ENCODE data around the gene TSC22D4. TPM values are rescaled to one million over a fixed set of nuclear protein-coding genes. Genes with fewer than 3 reads are reported as not detected.

Gene TSC22D4
- total and polyA plus RNA-seq, 5 donors from 2014 or later, result 22.2 to 113 (median 35.5) TPM

DNA sequence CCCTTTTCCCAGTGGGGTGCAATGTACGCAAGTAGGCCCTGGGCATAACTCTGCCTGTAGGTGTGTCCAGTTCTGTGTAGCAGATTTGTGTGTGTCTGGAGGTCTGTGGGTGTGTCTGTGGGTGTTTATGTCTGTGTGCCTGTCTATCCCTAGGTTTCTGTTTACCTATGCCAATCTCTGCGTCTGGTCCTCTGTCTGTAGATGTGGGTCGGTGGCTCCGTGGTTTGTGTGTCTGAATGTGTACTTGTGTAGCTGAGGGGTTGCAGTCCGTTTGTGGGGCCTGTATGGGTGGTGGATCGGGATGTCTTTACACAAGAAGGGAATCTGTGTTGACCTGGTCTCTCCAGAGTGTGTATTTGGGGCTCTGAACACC, 5.6 kb upstream of the TSC22D4 start:
- no peak for ATAC-seq (ENCODE audit: low read depth in 2 of 2)
- peaks cover 0 to 28% (median 8%) of the 10 kb centered on the region in 4 donors for H3K4me1 Mint-ChIP-seq
- H3K9me3 ChIP-seq (ENCODE audit: control insufficient read depth in 2 of 2, low read length in 2 of 2), result no peaks in the 10 kb centered on the region
- DNase-seq, result no peak
- no peak overlapping the region for H3K27ac ChIP-seq (ENCODE audit: insufficient read depth, low read length, poor library complexity, severe bottlenecking)
- no peaks in the 10 kb centered on the region for H3K9me3 Mint-ChIP-seq
- H3K36me3 Mint-ChIP-seq, result no peaks in the 10 kb centered on the region
- no peaks in the 10 kb centered on the region for H3K27me3 ChIP-seq (ENCODE audit: control insufficient read depth, insufficient read depth, low read length)
- H3K36me3 ChIP-seq (ENCODE audit: control insufficient read depth, insufficient read depth, low read length), result no peaks in the 10 kb centered on the region
- H3K27ac Mint-ChIP-seq, result peak overlapping the region in 2 of 3 donors; percentile 55 to 61
- peaks cover 19% of the 10 kb centered on the region for H3K4me1 ChIP-seq (ENCODE audit: control insufficient read depth, insufficient read depth, low read length, poor library complexity, severe bottlenecking)
- no peak overlapping the region for H3K4me3 ChIP-seq (ENCODE audit: low read depth, low read length)
- peaks cover 4% of the 10 kb centered on the region for H3K27me3 Mint-ChIP-seq
- peak overlapping the region; percentile 48 to 76 (median 67) for H3K4me3 Mint-ChIP-seq

DNA sequence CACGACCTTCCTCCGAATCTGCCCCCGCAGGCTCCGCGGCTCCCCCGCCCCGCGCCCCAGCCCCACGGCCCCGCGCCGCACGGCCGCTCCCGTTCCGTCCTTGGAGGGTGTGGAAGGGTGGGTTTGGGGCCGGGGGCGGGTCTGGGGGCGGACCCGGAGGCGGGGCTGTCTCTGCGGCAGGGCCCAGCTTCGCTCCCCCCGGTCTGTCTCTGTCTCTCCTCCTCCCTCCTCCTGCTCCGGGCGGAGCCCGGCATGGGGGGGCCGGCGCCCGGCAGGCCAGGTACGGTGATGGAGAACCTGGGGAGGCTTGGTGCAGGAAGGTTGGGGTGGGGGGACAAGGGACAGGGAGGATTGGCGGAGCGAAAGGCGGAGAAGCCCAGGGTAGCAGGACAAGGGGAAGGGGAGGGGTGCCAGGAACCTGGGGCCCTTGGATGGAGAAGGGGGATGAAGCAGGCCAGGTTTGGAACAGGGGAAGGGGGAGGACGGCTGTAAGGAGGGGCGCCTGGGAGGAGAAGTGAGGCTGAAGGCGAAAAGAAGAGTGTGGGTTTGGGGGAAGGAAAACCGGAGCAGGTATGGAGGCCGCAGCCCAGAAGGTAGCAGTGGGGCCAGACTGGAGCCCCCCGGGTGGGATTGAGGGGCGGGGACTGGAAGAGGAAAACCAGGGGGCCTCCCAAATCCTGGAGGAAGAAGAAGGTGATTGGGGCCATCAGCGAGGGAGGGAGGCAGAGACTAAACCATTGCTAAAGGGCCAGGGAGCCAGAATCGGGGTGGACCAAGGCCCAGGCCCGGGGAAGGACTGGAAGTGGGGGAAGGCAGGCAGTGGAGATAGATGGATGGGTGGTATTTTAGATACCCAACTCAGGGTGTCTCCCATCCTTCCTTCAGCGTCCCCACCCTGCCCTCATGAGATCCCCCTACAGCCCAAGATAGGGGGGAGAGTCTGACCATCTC, 5.0 kb upstream of the TSC22D4 start, which contains the start of gene NYAP1:
Gene NYAP1 (plus strand): TSS at position 206 of the 951 bp plus-strand sequence. CDS start 1,385 bp downstream, outside the sequence.
- peak within 1 kb of the TSS; percentile 28 for H3K27ac ChIP-seq (ENCODE audit: insufficient read depth, low read length, poor library complexity, severe bottlenecking)
- H3K4me1 Mint-ChIP-seq, result peaks cover 0 to 30% (median 13%) of the 10 kb centered on the region in 4 donors
- H3K4me3 ChIP-seq (ENCODE audit: low read depth, low read length), result peak within 1 kb of the TSS; percentile 17
- peak within 1 kb of the TSS; percentile 78 to 88 (median 85) for H3K4me3 Mint-ChIP-seq
- no peaks in the 10 kb centered on the region for H3K9me3 Mint-ChIP-seq
- no peaks in the 10 kb centered on the region for H3K9me3 ChIP-seq (ENCODE audit: control insufficient read depth in 2 of 2, low read length in 2 of 2)
- ATAC-seq (ENCODE audit: low read depth in 2 of 2), result peak; percentile 27 to 28
- H3K27me3 ChIP-seq (ENCODE audit: control insufficient read depth, insufficient read depth, low read length), result no peaks in the 10 kb centered on the region
- peak within 1 kb of the TSS; percentile 82 to 87 (median 87) for H3K27ac Mint-ChIP-seq
- no peaks in the 10 kb centered on the region for H3K36me3 Mint-ChIP-seq
- no peaks in the 10 kb centered on the region for H3K36me3 ChIP-seq (ENCODE audit: control insufficient read depth, insufficient read depth, low read length)
- peak in 2 of 3 donors; percentile 52 to 58 for DNase-seq
- H3K4me1 ChIP-seq (ENCODE audit: control insufficient read depth, insufficient read depth, low read length, poor library complexity, severe bottlenecking), result peaks cover 24% of the 10 kb centered on the region
- H3K27me3 Mint-ChIP-seq, result peaks cover 8% of the 10 kb centered on the region

DNA sequence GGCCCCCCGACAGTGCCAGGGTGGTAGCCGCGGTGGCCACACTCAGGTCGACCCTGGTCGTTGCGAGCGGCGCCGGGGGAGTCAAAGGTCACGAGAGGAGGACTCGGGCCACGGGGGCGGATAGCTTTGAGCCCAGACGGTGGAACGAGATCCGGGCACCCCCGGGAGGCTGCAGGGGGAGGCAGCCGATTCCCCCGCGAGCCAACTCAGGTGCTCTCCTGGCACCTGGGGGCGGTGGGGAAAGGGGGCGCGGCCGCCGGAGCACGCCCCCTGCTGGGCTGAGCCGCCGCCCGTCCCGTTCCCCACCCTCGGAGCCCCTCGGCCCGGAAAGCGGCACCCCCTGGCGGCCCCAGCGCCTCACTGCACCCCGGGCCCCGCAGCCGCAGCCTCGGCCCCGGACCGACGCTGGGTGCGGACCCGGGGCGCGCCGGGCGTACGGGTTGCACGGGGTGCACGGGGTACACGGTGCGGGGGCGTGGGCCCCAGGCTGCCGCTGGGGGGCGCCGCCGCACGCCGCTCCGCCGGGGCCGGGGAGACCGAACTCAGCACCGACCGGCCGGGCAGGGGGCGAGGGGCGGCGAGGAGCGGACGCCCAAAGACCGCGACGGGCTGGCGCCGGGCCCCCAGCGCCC, 4.2 kb upstream of the TSC22D4 start:
- DNase-seq, result peak; percentile 70 to 81 (median 75)
- peak overlapping the region; percentile 82 to 87 (median 87) for H3K27ac Mint-ChIP-seq
- Histone ChIP-seq H3K9me3 (ENCODE audit: control insufficient read depth in 2 of 2, low read length in 2 of 2) (no peaks in the 10 kb centered on the region), H3K4me3 (ENCODE audit: low read depth, low read length) (peak overlapping the region; percentile 17), H3K27me3 (ENCODE audit: control insufficient read depth, insufficient read depth, low read length) (no peaks in the 10 kb centered on the region), H3K27ac (ENCODE audit: insufficient read depth, low read length, poor library complexity, severe bottlenecking) (no peak overlapping the region), H3K4me1 (ENCODE audit: control insufficient read depth, insufficient read depth, low read length, poor library complexity, severe bottlenecking) (peaks cover 24% of the 10 kb centered on the region), H3K36me3 (ENCODE audit: control insufficient read depth, insufficient read depth, low read length) (no peaks in the 10 kb centered on the region)
- no peaks in the 10 kb centered on the region for H3K36me3 Mint-ChIP-seq
- H3K27me3 Mint-ChIP-seq, result peaks cover 10% of the 10 kb centered on the region
- H3K4me3 Mint-ChIP-seq, result peak overlapping the region; percentile 78 to 88 (median 85)
- H3K4me1 Mint-ChIP-seq, result peaks cover 0 to 30% (median 13%) of the 10 kb centered on the region in 4 donors
- peaks cover 0 to under 1% (median 0%) of the 10 kb centered on the region in 7 donors for H3K9me3 Mint-ChIP-seq
- ATAC-seq (ENCODE audit: low read depth in 2 of 2), result peak; percentile 68 to 70

DNA sequence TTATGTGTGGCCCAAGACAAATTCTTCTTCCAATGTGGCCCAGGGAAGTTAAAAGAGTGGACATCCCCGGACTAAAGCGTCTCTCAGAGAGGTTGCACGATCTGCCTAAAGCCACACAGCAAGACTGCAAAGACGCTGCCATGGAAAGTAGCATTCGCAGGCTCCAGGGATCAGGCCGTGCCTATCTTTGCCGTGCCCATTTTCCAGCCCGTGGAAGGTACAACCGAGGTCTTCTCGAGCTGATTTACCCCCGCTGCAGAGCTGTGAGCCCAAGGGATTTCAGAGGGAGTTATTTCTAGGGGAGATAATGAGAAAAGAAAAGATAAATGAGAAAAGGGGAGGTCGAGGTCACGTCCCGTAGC, 3.7 kb upstream of the TSC22D4 start:
- H3K27me3 Mint-ChIP-seq, result peaks cover 12% of the 10 kb centered on the region
- Histone ChIP-seq H3K4me3 (ENCODE audit: low read depth, low read length) (peak overlapping the region; percentile 17), H3K27ac (ENCODE audit: insufficient read depth, low read length, poor library complexity, severe bottlenecking) (no peak overlapping the region), H3K36me3 (ENCODE audit: control insufficient read depth, insufficient read depth, low read length) (no peaks in the 10 kb centered on the region), H3K27me3 (ENCODE audit: control insufficient read depth, insufficient read depth, low read length) (no peaks in the 10 kb centered on the region), H3K4me1 (ENCODE audit: control insufficient read depth, insufficient read depth, low read length, poor library complexity, severe bottlenecking) (peaks cover 28% of the 10 kb centered on the region), H3K9me3 (ENCODE audit: control insufficient read depth in 2 of 2, low read length in 2 of 2) (no peaks in the 10 kb centered on the region)
- no peaks in the 10 kb centered on the region for H3K36me3 Mint-ChIP-seq
- peak overlapping the region; percentile 82 to 87 (median 87) for H3K27ac Mint-ChIP-seq
- peaks cover 0 to 2% (median 0%) of the 10 kb centered on the region in 7 donors for H3K9me3 Mint-ChIP-seq
- no peak for DNase-seq
- peaks cover 0 to 30% (median 13%) of the 10 kb centered on the region in 4 donors for H3K4me1 Mint-ChIP-seq
- peak overlapping the region; percentile 78 to 88 (median 85) for H3K4me3 Mint-ChIP-seq
- ATAC-seq (ENCODE audit: low read depth in 2 of 2), result no peak

DNA sequence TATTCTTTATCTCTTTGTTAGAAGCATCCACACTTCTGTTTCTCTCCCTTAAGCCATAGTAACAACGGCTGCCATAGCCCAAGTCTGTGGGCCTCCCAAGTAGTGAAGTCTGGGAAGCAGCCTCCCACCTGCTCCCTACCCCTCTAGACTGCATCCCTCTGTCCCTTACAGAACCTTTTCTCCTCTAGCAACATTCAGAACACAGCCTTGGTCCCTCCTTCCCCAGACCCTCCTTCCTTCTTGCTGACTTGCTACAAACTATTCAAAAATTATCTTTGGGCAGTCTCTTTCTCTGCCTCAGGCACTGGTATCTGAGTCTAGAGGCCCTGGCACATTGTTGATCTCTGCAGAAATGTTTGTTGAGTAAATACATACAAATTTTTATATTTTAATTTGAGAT, 2.5 kb upstream of the TSC22D4 start:
- Mint-ChIP-seq H3K27me3 (peaks cover 8% of the 10 kb centered on the region), H3K9me3 (peaks cover 0 to 2% (median 0%) of the 10 kb centered on the region in 7 donors), H3K36me3 (peaks cover 4% of the 10 kb centered on the region), H3K4me1 (peaks cover 0 to 37% (median 15%) of the 10 kb centered on the region in 4 donors), H3K4me3 (peak overlapping the region; percentile 56 to 92 (median 71)), H3K27ac (peak overlapping the region in 1 of 3 donors; percentile 80)
- H3K27me3 ChIP-seq (ENCODE audit: control insufficient read depth, insufficient read depth, low read length), result no peaks in the 10 kb centered on the region
- DNase-seq, result no peak
- H3K4me1 ChIP-seq (ENCODE audit: control insufficient read depth, insufficient read depth, low read length, poor library complexity, severe bottlenecking), result peaks cover 40% of the 10 kb centered on the region
- H3K36me3 ChIP-seq (ENCODE audit: control insufficient read depth, insufficient read depth, low read length), result no peaks in the 10 kb centered on the region
- no peak overlapping the region for H3K4me3 ChIP-seq (ENCODE audit: low read depth, low read length)
- no peaks in the 10 kb centered on the region for H3K9me3 ChIP-seq (ENCODE audit: control insufficient read depth in 2 of 2, low read length in 2 of 2)
- H3K27ac ChIP-seq (ENCODE audit: insufficient read depth, low read length, poor library complexity, severe bottlenecking), result no peak overlapping the region
- ATAC-seq (ENCODE audit: low read depth in 2 of 2), result no peak

DNA sequence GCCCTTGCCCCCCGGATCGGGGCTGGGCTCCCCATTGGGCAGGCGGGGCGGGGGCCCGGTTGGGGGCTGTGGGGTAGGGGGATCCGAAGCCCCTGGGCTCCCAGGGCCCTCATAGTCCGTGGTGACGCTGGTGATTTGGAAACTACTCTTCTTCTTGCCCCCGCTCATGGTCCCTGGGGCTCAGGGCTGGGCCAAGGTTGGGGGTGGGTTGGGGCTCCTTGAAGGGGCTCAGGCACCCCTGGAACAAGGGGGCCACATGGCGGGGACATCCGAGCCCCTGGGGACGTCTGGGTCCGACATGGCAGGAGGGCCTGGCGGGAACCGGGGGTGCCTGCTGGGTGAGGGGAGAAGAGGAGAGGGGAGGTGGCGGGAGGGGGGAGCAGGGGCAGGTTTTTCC, 1.1 kb downstream of the TSC22D4 start:
- no peak for DNase-seq
- peaks cover 0 to 61% (median 34%) of the 10 kb centered on the region in 4 donors for H3K4me1 Mint-ChIP-seq
- H3K4me3 ChIP-seq (ENCODE audit: low read depth, low read length), result peak overlapping the region; percentile 86

More for the DNA sequence above, 1.1 kb downstream of the TSC22D4 start:
- H3K27me3 Mint-ChIP-seq, result peaks cover 8% of the 10 kb centered on the region
- H3K36me3 Mint-ChIP-seq, result peaks cover 8% of the 10 kb centered on the region
- H3K9me3 ChIP-seq (ENCODE audit: control insufficient read depth in 2 of 2, low read length in 2 of 2), result no peaks in the 10 kb centered on the region
- peak overlapping the region; percentile 92 to 97 (median 96) for H3K4me3 Mint-ChIP-seq
- peaks cover 0 to 2% (median 0%) of the 10 kb centered on the region in 7 donors for H3K9me3 Mint-ChIP-seq
- H3K36me3 ChIP-seq (ENCODE audit: control insufficient read depth, insufficient read depth, low read length), result peaks cover 17% of the 10 kb centered on the region
- H3K27me3 ChIP-seq (ENCODE audit: control insufficient read depth, insufficient read depth, low read length), result no peaks in the 10 kb centered on the region
- no peak for ATAC-seq (ENCODE audit: low read depth in 2 of 2)
- H3K4me1 ChIP-seq (ENCODE audit: control insufficient read depth, insufficient read depth, low read length, poor library complexity, severe bottlenecking), result peaks cover 65% of the 10 kb centered on the region
- H3K27ac ChIP-seq (ENCODE audit: insufficient read depth, low read length, poor library complexity, severe bottlenecking), result peak overlapping the region; percentile 79
- peak overlapping the region in 2 of 3 donors; percentile 82 to 86 for H3K27ac Mint-ChIP-seq

Measured in CD4-positive, CD25-positive, alpha-beta regulatory T cell (primary cell).